Urothelium cell line (cell line): Measurements from ENCODE around the gene ITPKB.
A peak's percentile ranks its signal among the peaks of the same experiment; 100 is the strongest.
"Not testable (repeated sequence)": the region's sequence is repeated elsewhere in the genome, so short reads cannot be mapped to it uniquely, and the experiment has no call there.

Experiments used
- DNase-seq: peaks from one replicate; pipeline ENCODE4 v3.0.0; 2011; ENCODE audit warnings: low spot score, mixed read lengths
- FAIRE-seq: peaks from 2 replicates; lab custom pipeline; 2011; peaks lifted over from hg19 to GRCh38; lab: Jason Lieb, UNC

Gene ITPKB

DNA sequence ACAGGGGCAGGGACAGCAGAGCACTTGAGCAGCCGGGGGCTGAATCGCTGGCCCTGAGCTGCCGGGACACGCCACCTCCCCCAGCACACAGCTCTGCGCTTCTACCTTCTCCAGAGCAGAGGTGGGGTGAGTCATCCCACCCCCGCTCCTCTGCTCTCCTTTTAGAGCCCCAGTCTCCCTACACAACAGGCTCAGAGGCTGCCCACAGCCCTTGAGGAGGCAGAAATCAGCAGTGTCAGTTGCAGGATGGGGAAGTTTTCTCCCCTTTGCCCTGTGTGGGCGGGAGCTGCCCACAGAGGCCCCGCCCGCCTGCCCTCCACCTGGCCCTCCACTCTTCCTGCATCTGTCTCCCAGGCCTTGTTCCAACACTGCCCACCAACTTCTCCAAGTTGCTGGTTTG lies 95.9 kb downstream of the ITPKB start:
- FAIRE-seq, result peak; percentile 77
- peak; percentile 95 for DNase-seq

DNA sequence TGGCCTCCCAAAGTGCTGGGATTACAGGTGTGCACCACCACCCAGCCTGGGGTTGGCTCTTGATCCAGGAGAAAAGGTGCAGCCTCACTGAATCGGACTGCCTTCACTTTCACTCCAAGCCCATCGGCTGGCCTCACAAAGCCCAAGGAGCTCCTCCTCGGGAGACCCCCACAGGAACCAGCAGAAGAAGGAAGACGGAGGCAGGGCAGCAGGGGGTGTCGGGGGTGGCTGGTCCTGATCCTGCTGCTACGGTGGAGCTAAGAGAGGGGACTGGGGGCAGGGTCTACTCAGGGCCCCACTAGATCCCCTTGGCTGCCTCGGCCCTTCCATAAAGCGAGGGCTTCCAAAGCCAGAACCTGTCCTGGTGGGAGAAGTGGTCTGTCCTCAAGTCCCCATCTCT lies 96.7 kb downstream of the ITPKB start:
- FAIRE-seq (no peak), DNase-seq (no peak)

DNA sequence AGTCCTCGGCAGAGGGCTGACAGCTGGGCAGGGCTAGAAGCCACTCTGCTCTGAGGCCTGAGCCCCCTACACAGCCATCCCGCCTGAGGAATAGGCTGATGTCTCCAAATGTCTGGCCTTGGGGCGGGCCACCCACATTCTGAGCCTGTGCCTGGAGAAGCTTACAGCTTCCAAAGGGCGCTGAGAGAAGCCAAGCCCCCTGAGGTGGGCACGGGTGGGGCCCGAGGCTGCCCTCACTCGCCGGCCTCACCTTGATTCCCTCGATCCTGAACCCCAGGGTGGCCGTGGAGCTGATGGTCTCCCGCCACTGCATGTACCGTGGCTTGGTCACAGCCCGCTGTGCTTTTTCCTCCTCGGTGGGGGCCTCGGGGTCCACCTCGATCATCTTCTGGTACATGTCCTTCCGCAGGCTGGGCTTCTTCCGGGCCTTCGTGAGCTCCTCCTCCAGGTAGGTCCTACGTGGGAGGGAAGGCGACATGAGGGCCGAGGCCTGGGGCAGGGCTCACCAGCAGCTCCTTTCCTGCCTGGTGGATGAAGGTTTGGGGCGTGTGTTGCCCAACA lies 97.3 kb downstream of the ITPKB start:
- FAIRE-seq (no peak), DNase-seq (no peak)

DNA sequence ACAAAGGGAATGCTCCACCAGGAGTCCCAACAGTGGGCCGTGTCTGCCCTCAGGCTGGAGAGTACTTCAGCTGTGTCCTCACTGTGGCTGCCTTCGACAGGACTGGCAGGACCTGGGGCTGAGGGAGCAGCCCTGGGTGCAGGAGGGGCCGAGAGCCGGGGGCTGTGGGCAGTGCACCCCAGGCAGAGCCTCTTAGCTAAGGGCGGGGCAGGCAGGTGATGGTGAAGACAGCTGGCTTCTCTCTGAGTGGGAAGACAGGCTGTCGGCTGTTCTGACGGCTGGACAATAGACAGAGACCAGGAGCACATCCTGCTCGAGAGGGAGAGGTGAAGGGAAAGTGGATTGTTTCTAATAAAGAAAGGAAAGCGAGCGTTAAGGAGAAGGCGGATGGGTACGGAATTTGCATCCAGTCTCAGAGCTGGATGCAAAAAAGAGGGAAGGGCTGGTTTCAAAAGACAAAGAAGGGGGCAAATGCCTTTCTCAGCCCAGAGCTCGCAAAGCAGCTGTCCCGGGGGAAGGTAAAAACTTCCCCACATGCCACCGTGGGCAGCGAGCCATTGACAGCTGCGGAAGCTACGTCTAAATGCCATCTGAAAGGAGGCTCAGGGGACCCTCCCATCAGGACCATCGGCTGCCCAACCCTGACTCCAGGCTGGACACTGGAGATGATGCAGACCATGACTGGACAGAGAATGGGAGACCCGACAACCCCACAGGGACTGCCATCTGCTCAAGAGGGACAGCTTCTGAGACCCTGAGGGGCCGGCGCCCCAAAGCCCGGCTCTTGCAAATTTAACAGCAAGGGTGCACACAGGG lies 98.6 kb downstream of the ITPKB start:
- DNase-seq (no peak), FAIRE-seq (no peak)

DNA sequence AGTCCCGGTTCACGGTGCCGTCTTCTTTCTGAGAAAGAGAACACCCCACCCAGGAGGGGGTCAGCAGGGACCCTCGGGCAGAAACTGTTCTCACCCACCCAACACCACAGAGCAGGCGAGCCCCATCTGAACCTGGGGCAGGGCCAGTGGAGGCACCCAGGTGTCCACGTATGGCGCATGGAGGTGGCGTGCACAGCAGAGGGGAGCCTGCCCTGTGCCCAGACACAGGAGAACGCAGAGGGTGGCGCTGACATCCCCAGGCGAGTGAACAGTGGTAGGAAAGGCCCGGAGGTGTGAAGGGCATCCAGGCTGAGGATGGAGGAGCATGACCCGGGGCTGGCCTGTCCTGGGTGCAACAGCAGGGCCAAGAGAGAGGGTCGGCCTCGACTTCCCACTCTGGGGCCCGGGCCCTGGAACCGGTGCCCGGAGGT lies 99.4 kb downstream of the ITPKB start:
- DNase-seq (no peak), FAIRE-seq (no peak)

DNA sequence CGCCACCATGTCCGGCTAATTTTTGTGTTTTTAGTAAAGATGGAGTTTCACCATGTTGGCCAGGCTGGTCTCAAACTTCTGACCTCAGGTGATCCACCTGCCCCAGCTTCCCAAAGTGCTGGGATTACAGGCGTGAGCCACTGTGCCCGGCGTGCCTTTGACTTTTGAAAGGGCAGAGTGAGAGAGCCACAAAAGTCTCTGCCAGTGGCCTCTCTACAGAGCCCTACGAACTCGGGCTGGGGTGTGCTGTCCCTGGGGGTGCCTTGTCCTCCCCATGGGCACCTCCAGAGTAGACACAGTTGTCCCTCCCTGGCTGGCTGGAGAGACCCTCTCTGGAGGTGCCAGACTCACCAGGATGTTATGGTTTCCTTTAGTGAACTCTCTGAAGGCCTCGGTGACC lies 99.9 kb downstream of the ITPKB start:
- DNase-seq, FAIRE-seq: not testable (repeated sequence)

DNA sequence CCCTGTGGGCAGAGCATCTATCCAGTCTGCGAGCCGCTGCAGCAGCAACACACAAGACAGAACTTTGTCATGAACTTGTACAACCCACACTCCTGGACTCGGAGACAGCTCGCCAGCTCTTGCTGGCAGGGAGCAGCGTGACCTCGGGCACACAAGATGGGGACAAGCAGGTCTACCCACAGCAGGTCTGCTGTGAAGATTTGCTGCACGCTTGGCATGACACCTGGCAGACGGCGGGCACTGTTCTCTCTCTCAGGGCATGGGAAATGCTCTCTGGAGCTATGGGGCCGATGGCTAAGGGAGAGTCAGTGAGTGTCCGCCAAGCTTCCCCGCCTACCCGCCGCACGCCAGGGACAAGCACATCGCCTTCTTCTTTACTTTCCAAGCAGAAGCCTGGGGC lies 100.5 kb downstream of the ITPKB start:
- FAIRE-seq (no peak), DNase-seq (no peak)

DNA sequence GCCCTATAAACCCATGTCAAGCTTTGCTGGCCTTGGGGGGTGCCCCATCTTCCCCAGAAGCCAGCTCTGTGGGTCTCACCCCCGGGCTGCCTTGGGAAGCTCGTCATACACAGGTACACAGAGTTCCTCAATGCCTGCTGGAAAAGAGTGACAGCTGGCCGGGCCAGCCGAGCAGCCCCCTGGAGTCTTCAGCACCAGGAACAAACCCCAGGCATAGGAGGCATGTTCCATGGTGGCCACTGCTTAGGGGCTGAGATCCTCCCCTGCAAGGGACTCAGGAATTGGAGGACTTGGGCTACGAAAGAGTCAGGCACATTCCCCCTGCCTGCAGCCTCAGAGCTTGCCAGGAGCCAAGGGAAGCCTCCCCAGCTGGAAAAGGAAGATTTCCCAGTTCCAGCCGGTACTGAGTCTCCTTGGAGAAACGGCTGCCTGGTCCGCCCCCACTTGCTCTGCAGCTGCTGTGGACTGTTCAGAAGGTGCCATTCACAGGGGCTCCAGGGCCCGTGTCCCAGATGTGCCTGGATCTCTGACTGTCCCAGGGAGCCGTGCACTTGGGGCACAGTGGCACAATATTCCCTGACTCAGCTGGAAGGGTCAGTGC lies 101.0 kb downstream of the ITPKB start:
- FAIRE-seq (no peak), DNase-seq (no peak)

DNA sequence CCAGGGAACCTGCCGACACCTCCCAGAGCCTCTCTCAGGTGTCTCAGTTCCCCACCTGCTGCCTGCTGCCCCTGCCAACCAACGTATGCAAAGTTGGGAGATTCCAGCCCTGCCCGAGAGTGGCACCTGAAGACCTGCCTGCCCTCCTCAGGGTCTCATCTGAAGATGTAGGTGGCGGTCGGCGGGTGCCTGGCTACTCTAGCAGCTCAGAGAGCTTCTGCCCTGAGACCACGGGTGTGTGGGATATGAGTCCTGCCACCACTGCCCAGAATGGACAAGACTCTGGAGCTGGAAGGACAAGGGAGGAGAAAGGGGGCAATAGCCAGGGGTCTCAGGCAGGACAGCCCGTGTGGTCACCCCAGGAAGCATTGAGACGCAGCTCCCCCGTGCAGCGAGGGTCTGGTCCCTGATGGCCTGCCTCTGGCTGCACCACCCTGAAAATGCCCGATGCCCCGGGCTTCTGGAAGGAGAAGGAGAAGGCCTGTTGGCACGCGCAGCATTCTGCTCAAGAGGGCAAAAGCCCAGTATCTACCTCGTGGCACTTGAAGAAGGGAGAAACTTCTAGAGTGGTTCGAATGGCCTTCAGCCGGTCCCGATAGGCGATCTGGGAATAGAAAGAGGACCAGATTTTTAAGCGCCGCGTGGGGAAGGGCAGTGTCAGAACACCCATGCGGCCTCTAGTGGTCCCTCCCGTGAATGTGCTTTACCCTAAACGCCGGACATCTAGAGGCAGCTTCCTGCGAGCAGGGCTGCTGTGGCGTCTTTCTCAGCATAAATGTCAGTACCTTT lies 101.7 kb downstream of the ITPKB start:
- DNase-seq, result no peak
- FAIRE-seq, result no peak

DNA sequence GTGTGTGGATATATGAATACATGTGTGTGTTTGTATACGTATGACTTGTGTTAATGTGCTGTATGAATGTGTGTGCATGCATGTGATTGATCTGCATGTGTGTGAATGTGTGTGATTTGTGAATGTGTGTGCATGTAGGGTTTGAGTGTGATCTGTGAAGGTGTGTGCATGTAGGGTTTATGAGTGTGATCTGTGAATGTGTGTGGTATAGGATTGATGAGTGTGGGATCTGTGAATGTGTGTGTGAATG lies 102.3 kb downstream of the ITPKB start:
- no peak for DNase-seq
- peak; percentile 63 for FAIRE-seq

DNA sequence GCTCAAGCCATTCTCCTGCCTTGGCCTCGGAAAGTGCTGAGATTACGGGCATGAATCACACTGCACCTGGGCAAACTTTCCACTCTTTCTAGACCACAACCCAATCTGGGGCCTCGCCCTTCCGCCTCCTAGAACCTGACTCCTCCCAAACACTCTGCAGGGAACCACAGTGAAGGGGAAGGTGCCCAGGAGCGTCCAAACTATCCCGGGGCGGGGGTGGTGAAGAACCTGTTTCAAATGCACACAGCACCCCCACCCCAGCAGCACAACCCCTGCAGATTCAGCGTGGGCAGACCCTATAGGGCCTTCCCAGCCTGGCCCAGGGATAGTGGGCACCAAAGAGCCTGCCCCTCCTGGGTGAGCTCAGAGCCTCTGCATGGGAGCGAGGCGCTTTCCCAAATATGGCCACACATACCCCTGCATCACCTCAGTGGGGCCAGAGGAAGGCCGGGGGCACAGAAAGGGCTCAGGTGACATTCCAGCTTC lies 103.6 kb downstream of the ITPKB start:
- FAIRE-seq (no peak), DNase-seq (peak; percentile 36)

DNA sequence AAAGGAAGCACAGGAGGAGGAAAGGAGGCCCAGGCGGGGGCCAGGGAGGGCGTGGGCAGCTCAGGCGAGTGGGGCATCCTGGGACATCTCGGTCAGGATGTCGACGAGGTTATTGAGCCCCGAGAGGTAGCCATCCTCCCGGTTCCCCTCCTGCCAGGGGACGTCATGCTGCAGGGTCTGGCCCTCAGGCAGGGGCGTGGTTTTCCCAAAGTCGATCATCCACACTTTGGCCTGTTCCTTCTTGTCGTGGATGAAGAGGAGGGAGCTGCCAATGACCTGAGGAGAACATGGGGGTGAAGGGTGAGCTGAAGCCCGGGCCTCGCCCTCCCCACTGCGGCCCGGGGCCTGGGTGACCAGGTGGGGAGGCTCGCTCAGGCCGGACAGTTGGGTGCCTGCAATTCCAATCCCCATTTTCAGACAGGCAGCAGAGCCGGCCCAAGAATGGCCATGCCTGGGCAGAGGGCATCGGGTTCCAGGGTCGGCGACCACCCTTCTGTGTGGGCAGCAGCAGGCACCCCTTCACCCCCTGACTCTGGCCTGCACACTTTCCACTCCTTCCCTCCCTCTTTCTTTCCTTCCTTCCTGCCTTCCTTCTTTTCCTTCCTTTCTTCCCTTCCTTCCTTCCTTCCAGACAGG lies 104.4 kb downstream of the ITPKB start:
- no peak for DNase-seq
- FAIRE-seq, result no peak

DNA sequence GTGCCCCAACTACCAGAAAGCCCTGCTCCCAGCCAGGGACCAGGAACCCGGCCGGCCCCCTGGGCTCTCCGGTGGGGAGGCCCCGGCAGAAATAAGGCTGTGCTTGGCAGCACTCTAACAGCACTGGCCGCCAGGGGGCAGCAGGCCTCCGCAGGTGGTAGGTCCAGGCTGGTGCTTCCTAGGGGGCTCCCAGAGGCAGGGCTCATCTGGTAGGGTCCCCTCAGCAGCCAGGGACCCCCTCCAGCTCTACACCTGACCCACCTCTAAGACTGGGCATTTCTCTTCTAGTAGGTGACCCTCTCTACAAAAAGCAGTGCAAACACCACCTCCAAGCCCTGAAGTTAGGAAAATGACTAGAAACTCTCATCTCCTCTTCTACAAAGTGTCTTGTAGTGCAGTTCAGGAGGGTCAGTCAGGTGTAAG lies 104.9 kb downstream of the ITPKB start:
- FAIRE-seq (no peak), DNase-seq (peak; percentile 77)

DNA sequence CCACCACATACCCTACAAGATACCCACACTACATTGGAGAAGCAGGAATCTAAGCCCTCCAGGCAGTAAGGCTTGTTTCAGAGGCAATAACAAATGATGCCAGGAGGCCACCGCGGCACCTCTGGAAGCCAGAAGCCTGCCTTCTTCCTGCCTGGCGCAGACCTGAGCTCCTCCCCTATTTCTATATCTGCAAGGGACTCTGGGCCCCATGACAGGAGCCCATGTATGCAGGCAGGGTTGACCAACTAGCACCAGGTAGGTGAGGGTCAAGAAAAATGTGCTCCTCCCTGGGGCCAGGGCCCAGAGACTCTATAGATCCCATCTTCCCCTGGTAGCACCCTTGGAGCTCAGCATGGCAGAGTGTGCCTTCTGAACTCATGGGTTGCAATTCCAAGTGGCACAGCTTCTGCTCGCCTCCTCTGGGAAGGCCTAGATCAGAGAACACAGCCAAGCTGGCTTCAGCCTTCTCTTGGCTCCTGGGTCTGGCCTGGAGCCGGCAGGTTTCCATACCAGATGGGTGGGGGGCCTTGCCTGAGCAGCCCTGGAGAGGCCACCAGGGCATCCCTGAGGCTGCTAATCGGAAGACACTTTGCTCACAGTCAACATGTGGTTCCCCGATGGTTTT lies 105.4 kb downstream of the ITPKB start:
- DNase-seq (no peak), FAIRE-seq (no peak)

DNA sequence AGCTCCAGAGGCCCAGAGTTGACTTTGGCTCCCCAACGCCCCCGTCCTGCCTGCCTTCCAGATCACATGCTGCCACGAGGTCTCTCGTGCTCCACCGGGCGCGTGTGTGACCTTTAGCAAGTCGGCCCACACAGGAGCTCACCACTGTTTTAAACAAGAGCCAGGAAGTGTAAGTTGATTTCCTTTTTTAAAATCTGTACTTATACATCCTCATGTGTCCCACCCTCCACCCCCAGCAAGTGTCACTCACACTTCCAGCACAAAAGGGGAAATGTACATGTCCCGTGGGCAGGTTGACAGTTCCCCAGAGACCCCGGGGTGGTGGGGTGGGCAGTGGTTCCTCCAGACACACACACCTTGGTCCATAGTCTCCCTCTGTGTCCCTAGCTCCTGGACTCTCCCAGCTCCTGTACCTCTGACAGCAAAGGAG lies 106.1 kb downstream of the ITPKB start:
- no peak for DNase-seq
- FAIRE-seq, result no peak

DNA sequence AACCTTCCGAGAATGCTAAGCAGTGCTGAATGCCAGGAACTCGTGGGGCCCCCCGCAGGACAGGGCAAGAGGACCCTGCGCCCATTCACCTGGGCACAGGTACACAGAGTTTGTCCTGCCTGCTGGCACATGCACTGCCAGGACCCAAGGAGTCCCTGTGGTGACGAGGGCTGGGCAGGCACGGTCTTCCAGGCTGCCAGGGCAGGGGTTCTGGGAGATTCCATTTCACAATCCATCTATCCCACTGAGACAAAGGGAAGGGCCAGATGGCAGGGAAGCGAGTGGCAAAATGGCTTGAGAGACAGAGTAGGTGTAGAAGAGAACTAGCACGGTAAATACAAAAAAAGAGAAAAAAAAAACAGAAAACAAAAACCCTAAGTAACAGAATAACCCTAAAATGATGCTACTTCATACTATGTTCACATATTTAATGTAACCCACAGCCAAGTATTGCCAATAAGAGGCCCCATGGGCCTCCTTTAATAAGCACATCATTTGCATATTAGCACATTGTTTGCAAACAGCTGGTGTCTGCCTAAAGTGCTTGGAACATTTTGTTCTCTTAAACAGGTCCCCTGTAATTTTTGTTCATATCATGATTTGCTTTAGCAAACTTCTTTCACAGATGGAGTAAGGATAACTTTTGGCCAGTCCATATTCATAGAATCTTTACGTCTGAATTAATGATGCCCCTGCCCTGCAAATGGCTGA lies 106.8 kb downstream of the ITPKB start:
- DNase-seq, result no peak
- no peak for FAIRE-seq

DNA sequence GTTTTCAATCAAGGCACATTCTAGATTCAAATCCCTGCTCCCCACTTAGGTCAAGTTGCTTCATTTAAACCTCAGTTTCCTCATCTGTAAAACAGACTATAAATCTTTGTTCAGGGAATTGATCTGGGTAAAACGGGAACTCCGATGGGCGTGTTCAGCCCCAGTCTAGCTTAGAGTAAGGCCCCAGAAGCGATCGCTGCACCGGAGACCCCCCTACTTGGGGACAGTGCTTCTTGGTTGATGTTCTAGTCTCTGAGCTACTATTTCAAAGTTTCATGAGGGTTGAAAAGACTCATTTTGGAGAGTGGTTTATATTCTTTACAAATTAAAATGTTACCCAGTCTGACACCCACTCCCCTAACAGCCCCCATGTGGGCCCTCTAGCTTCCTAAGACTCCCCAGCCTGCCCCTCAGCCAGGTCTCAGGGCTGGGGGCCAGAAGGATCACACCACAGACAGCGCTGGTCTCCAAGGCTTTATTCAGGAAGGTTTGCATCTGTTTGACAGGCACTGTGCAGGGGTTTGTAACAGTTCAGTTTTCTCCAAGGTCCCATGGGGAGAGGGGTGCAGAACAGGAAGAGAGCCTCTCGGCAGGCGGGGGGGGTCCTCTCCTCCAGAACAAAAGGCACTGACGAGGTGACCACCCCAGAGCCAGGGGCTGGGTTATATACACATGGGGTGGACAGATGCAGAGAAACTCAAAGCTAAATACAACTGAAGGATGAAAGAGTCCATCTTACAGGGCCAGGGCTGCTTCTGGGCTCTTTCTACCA lies 107.7 kb downstream of the ITPKB start:
- FAIRE-seq (no peak), DNase-seq (no peak)

DNA sequence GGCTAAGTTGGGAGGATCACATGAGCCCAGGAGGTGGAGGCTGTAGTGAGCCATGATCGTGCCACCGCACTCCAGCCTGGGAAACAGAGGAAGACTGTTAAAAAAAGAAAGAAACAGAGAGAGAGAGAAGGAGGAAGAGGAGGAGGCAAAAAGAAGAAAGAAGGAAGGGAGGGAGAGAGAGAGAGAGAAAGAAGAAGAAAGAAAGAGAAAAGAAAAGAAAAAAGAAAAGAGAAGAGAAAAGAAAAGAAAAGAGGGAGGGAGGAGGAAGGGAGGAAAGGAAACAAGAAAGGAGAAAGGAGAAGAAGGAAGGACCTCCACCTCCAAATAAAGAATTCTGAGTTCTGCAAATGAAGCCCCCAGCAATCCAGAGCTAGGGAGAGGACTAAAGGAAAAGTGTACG lies 108.5 kb downstream of the ITPKB start:
- DNase-seq (no peak), FAIRE-seq (no peak)

DNA sequence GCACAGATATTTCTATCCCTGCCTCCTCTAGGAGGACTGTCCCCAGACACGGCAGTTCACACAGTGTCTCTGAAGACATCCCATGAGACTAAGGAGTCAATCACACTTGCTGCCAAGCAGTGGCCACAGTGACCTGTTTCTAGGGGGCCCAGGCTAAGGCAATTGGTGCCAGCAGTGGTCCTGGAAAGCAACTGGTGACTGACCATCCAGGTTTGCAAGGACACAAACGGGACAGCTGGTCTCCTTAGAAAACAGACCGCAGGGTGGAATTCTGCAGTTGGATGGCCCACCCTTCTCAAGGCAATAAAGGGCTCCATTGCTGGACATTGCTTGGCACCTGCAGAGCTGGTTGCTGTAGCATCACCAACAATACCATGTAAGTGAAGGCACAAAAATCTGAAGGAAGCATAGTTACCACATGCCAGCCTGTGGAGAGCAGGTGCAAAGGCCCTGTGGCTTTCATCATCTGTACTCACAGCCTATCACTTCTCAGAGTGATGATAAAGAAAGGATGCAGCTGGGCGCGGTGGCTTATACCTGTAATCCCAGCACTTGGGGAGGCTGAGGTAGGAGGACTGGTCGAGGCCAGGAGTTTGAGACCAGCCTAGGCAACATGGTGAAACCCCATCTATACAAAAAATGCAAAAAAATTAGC lies 109.1 kb downstream of the ITPKB start:
- FAIRE-seq, result no peak
- DNase-seq, result no peak
